ENCODE measurements around the gene SDCCAG8. TPM values are rescaled to one million over a fixed set of nuclear protein-coding genes. Genes with fewer than 3 reads are reported as not detected.

SDCCAG8 gene
- total and polyA plus RNA-seq, 2 of the 8 experiments (the other 6 are each of a cell fraction or from before 2014, with no cell fraction given): 15.6 to 21.0 TPM

- 0 out of 2 replicates have a peak, but pooled peaks have one; percentile 31 for TF ChIP-seq SP1 (IDR thresholded peaks at IDR 0.05; ENCODE audit: low read depth, low read length)
- no peak for TF ChIP-seq BRCA1 (IDR thresholded peaks at IDR 0.05; ENCODE audit: low read depth, low read length)
- TF ChIP-seq TAF1 (IDR thresholded peaks at IDR 0.05; ENCODE audit: low read depth, low read length): 0 out of 2 replicates have a peak, but pooled peaks have one; percentile 31
- peak; percentile 63 for TF ChIP-seq ASH2L (IDR thresholded peaks at IDR 0.05; ENCODE audit: low read length)
- TF ChIP-seq POLR2AphosphoS5 (IDR thresholded peaks at IDR 0.05; ENCODE audit: low read depth, low read length): no peak
- no peak for TF ChIP-seq SRF (IDR thresholded peaks at IDR 0.05; ENCODE audit: low read depth, low read length)
- TF ChIP-seq EP300 (IDR thresholded peaks at IDR 0.05; ENCODE audit: borderline replicate concordance in 1 of 2, low read depth in 2 of 2, low read length in 2 of 2): peak in 1 of 2 experiments; percentile 86; a peak in 1 of 3 replicates
- TF ChIP-seq BCL11A (IDR thresholded peaks at IDR 0.05; ENCODE audit: low read depth in 2 of 2, low read length in 2 of 2): no peak
- TF ChIP-seq CHD2 (IDR thresholded peaks at IDR 0.05; ENCODE audit: low read length): no peak
Observed at GRCh38 chr1:243316366-243316989, 60.6 kb downstream of the SDCCAG8 start (continued).

Data from H1 (cell line).